ENCODE measurements around the gene PNPLA7.
"Not testable (repeated sequence)": the region's sequence is repeated elsewhere in the genome, so short reads cannot be mapped to it uniquely, and the experiment has no call there.

PNPLA7 gene

GRCh38 chr9:137476856-137477255 lies 73.3 kb downstream of the PNPLA7 start:
- no peak for DNase-seq

DNA sequence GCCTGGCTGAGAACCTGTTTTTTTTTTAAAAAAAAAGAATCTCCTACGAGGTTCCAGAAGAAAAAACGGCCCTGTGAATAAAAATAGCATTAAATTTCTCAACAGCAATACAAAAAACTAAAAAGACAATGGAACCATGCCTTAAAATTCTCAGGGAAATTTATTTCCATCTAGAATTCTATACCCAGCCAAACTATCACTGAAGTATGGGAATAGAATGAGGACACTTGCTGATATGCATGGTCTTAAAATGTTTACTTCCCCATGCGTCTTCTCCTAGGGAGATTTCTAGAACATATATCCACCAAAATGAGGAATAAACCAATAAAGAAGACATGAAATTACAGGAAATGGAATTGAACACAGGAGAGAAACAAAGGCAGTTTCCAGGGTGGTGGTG lies 74.5 kb downstream of the PNPLA7 start:
- no peak for DNase-seq

- DNase-seq = no peak
Observed at GRCh38 chr9:137474271-137474670, 75.9 kb downstream of the PNPLA7 start.

DNA sequence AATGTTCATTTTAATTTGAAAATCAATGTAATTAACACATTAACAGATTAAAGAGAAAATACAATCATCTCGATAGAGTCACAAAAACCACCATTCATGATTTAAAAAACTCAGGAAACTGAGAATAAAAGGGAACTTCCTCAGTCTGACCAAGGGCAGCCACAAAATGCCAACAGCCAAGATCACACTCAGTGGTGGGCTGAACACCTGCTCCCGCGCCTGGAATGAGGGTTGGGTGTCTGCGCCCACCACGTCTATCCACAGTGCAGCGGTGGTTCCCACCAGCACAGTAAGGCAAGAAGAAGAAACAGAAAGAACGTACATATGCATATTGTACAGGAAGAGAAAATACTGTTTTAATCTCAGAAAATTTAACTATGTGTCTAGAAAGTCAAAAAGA lies 79.4 kb downstream of the PNPLA7 start:
- DNase-seq = no peak

DNA sequence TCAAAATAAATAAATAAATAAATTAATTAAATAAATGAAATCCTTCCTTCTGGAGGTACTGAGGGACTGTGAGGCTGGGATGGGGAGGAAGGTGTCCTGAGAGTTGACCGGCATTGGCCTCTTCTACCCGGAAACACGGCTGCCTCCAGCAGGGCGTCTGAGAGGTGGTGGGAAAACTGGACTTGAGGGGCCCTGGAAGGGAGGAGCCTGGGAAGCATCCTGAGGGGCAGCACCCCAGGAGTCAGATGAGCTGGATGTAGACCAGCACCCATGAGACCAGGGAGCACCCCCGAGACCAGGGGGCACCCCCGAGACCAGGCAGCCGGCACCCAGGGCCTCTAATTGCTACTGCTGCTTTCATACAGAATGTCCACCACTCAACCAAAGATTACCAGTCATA lies 82.3 kb downstream of the PNPLA7 start:
- no peak for DNase-seq

- no peak for DNase-seq
Observed at GRCh38 chr9:137467161-137467581, 83.0 kb downstream of the PNPLA7 start.

DNA sequence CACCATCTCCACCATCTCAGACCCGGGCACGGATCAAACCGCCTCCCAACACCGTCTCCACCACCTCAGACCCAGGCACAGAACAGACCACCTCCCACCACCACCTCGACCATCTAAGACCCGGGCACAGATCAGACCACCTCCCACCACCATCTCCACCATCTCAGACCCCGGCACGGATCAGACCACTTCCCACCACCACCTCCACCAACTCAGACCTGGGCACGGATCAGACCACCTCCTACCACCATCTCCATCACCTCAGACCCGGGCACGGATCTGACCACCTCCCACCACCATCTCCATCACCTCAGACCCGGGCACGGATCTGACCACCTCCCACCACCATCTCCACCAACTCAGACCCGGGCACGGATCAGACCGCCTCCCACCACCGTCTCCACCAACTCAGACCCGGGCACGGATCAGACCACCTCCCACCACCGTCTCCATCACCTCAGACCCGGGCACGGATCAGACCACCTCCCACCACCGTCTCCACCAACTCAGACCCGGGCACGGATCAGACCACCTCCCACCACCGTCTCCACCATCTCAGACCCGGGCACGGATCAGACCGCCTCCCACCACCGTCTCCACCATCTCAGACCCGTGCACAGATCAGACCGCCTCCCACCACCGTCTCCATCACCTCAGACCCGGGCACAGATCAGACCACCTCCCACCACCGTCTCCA lies 83.7 kb downstream of the PNPLA7 start:
- DNase-seq = not testable (repeated sequence)

GRCh38 chr9:137465720-137466388 lies 84.3 kb downstream of the PNPLA7 start:
- DNase-seq = no peak

DNA sequence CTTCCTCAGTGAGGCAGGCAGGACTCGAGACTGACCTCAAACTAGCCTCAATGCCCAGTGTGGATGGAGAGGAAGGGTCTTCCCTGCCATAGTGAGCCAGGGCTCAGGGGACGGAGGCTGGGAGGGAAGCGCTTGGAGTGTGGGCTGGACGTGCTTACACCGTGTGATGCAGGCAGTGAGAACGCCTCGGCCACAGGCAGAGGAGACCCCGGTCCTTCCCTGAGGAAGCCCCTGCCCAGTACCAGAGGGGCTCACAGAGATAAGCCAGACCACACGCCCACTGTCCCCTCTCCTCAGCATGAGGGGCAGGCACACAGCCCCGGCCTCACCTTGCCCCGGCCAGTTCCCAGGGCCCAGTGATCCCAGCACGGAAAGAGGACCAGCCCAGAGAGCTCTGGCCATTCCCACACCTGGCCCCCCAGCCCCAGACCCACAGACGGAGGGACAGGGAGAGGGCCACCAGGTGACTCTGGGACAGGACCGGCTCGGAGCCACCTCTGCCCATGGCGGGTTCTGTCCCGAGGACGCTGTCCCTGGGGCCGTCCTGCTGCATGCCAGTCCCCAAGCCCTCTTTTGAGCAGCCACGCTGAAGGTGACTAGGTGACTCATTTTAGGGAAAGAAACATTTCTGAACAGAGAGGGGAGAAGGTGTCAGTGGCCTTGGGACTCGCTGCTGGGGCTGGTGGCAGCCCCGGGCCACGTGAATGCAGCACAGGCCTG lies 85.0 kb downstream of the PNPLA7 start:
- DNase-seq = no peak

DNA sequence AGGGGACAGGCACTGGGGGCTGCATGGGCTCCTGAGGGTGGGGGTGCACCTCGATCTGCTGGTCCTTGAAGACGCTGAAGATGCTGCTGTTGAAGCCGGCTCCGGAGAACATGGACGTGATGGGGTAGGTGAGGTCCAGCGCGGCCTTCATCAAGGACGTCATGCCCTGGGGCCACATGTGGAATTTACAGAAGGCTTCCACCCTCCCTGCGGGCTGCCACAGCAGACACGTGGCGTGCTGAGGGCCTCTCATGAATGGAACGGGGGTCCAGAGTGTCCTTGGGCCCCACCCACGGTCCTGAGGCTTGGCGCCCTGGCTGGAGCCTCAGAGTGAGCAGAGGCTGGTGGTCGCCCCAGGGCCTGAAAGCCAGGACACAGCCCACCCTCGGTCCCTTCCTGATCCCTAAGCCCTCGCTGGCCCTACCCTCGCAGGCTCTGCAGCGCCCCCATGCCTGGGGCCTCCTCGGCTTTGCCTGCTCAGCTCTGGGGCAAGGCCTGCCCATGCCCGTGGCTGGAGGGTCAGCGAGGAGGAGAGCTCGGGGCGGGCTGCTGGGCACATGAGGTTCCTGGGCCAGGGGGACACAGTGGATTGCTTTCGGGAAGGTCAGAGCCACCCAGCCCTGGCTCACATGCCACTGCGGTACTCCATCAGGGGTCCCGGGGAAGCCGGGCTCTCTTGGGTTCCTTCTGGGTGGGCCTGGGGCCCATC lies 85.8 kb downstream of the PNPLA7 start:
- no peak for DNase-seq

GRCh38 chr9:137463931-137464290 lies 86.3 kb downstream of the PNPLA7 start:
- no peak for DNase-seq

DNA sequence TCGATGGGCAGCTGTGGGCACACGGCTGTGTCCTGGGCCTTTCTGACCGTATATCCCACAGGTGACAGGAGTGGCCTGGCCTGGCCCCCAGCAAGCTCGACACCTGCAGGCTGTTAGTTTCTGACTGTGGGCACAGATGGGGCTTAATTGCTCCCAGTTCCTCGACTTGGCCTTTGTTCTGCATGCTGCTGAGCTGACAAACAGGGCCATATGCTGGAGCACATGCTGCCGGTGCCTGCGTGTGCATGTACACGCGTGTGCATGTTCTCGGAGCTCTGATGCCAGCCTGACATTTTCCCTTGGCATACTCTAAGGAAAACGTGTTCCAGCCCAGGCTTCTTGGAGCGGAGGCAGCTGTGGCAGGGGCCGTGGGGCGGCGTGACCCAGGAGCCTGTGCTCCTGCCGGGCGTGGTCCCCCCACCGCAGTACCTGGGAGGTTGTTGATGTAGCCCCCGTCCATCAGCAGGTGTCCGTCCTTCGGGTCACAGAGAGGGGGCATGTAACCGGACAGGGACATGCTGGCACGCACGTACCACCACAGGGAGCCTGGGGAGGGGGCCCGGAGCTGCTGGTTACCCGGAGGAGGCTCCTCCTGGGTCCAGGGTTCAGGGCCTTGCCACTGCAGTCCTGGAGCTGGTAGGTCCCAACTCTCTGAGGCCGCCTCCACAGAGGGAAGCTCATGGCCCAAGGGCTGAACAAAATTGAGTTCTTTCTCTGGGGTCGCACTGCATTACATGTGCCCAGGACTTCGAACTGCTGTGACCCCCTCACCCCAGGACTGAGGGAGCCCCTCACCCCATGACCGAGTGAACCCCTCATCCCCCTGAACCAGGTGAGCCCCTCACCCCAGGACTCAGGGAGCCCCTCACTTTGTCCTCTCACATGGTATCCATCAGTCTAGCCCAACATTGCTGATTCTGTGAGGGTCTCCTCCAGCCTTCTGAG lies 86.9 kb downstream of the PNPLA7 start:
- no peak for DNase-seq

DNA sequence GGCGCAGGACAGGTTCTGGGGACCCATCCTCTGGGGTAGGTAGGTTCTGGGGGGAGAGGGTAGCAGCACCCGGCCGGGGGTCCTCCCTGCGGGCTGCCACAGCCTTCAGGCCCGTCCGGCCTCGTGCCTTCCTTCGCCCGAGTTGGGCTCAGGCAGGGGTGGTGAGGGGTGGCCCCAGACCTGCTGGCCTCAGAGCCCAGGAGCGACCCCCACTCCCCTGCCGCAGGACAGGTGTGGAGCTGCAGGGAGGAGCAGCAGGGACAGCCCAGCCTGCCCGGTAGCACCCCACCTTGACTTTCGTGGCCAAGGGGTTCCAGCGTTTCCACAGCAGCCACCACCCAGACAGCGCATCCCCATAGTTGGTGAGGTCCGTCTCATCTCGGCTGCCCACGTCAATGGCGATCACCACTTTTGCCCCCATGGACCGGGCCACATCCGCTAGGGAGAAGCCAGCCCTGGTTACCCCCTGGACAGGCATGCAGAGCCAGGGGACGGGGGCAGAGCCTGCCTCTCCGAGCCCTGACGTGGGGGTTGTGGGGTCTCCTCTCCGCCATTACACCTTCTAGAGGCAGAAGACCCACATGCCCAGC lies 87.7 kb downstream of the PNPLA7 start:
- no peak for DNase-seq

- no peak for DNase-seq
Observed at GRCh38 chr9:137461663-137462395, 88.4 kb downstream of the PNPLA7 start.

GRCh38 chr9:137461316-137461662 lies 88.9 kb downstream of the PNPLA7 start:
- no peak for DNase-seq

- DNase-seq = no peak
Observed at GRCh38 chr9:137460363-137461315, 89.6 kb downstream of the PNPLA7 start.

- DNase-seq = no peak
Observed at GRCh38 chr9:137459601-137460362, 90.4 kb downstream of the PNPLA7 start.

GRCh38 chr9:137459152-137459600 lies 91.0 kb downstream of the PNPLA7 start, which contains the start of gene NSMF:
TSS of gene NSMF (minus strand) at chr9:137459334. CDS start at chr9:137459102, 232 bp downstream.
- peak; percentile 65 to 83 for DNase-seq

Measured in SW 1271 (cell line).